ENCODE results near the gene DNALI1. TPM values are rescaled to one million over a fixed set of nuclear protein-coding genes. Genes with fewer than 3 reads are reported as not detected.
"Not testable (repeated sequence)": the region's sequence is repeated elsewhere in the genome, so short reads cannot be mapped to it uniquely, and the experiment has no call there.

The DNALI1 gene
- total RNA-seq, 1 donor from 2014 or later = 4.7 TPM

GRCh38 chr1:37567023-37567422 is 10.3 kb downstream of the DNALI1 start:
- TF ChIP-seq POLR2A (IDR thresholded peaks at IDR 0.05) (no peak), POLR2AphosphoS5 (IDR thresholded peaks at IDR 0.05; ENCODE audit: insufficient read depth in 1 of 2, low read depth in 1 of 2) (no peak)
- TF ChIP-seq, protein P1, sequence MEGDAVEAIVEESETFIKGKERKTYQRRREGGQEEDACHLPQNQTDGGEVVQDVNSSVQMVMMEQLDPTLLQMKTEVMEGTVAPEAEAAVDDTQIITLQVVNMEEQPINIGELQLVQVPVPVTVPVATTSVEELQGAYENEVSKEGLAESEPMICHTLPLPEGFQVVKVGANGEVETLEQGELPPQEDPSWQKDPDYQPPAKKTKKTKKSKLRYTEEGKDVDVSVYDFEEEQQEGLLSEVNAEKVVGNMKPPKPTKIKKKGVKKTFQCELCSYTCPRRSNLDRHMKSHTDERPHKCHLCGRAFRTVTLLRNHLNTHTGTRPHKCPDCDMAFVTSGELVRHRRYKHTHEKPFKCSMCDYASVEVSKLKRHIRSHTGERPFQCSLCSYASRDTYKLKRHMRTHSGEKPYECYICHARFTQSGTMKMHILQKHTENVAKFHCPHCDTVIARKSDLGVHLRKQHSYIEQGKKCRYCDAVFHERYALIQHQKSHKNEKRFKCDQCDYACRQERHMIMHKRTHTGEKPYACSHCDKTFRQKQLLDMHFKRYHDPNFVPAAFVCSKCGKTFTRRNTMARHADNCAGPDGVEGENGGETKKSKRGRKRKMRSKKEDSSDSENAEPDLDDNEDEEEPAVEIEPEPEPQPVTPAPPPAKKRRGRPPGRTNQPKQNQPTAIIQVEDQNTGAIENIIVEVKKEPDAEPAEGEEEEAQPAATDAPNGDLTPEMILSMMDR (IDR thresholded peaks at IDR 0.05) = no peak
- Histone ChIP-seq H3K4me1 (no peaks in the 10 kb centered on the region), H3K27me3 (no peaks in the 10 kb centered on the region), H3K4me3 (no peak overlapping the region), H3K9me3 (no peaks in the 10 kb centered on the region), H3K27ac (no peak overlapping the region), H3K36me3 (peaks cover 0 to 65% of the 10 kb centered on the region in 2 donors)
- DNase-seq (ENCODE audit: extremely low spot score in 2 of 2) = no peak
- intact Hi-C loops (cut with DNase I) = no loop called here

DNA sequence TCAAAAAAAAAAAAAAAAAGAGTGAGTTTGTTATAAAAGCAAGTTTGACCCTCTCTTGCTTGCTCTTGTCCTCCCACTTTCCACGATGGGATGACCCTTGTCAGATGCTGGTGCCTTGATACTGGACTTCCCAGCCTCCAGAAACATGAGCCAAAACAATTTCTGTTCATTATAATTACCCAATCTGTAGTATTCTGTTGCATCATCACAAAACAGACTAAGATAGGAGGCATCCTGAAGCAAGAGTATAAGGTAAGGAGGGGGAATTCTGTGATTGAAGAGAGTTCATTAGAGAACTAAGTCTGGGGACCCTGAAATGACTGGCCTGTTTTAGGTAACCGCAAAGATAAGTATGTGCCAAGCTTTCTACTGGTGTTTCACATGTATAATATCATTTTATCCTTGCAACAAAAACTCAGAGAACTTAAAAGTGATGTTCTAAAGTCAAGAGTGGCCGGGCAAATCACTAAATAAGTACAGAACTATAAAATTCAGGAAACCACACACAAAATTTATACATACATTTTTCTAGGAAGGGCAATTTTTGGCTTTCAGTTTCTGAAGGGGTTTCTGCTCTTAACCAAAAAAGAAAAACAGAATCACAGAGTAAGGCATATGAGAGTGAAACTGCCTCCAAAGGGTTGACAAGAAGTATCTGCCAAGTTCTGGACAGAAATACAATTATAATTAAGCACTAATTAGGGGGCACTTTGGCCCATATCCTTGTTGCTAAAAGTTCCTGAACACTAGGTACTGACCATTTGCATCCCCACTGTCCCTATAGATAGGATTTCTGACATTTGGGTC is 14.0 kb downstream of the DNALI1 start:
- Histone ChIP-seq H3K4me1 (no peaks in the 10 kb centered on the region), H3K27me3 (no peaks in the 10 kb centered on the region), H3K27ac (no peak overlapping the region), H3K4me3 (no peak overlapping the region), H3K36me3 (peaks cover 0 to 86% of the 10 kb centered on the region in 2 donors), H3K9me3 (no peaks in the 10 kb centered on the region)
- DNase-seq (ENCODE audit: extremely low spot score in 2 of 2) = no peak
- intact Hi-C loops (cut with DNase I) = no loop called here
- TF ChIP-seq POLR2AphosphoS5 (IDR thresholded peaks at IDR 0.05; ENCODE audit: insufficient read depth in 1 of 2, low read depth in 1 of 2) (no peak), POLR2A (IDR thresholded peaks at IDR 0.05) (no peak)
- TF ChIP-seq, protein P1 (IDR thresholded peaks at IDR 0.05) = no peak

- H3K36me3 ChIP-seq = peaks cover 0 to 77% of the 10 kb centered on the region in 2 donors
Measured at GRCh38 chr1:37574834-37575480, 18.2 kb downstream of the DNALI1 start.

DNA sequence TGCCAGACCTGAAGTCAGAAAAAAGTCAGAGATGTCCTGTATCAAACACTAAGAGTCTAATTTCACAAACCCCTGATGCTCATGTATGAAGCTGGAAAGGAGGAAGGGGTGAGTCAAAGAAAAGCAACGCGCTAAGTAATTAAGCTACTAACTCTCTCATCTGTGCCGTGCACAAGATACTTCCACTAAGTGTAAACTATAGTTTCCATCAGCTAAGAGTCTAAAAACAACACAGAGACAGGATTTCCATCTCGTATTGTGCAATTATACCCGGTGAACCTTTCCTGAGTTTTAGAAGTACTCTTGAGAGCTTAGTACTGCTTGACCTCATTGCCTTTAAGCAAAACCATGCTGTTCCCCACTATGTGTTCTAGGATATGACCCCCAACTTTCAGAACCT is 19.0 kb downstream of the DNALI1 start:
- DNase-seq (ENCODE audit: extremely low spot score in 2 of 2) = no peak
- H3K4me3 ChIP-seq = no peak overlapping the region
- intact Hi-C loops (cut with DNase I) = no loop called here
- no peaks in the 10 kb centered on the region for H3K27me3 ChIP-seq
- H3K4me1 ChIP-seq = no peaks in the 10 kb centered on the region
- no peak overlapping the region for H3K27ac ChIP-seq
- H3K36me3 ChIP-seq = peaks cover 0 to 70% of the 10 kb centered on the region in 2 donors
- TF ChIP-seq POLR2A (IDR thresholded peaks at IDR 0.05) (no peak), POLR2AphosphoS5 (IDR thresholded peaks at IDR 0.05; ENCODE audit: insufficient read depth in 1 of 2, low read depth in 1 of 2) (no peak)
- TF ChIP-seq, protein P1 (IDR thresholded peaks at IDR 0.05) = no peak
- no peaks in the 10 kb centered on the region for H3K9me3 ChIP-seq

More at GRCh38 chr1:37574834-37575480, 18.2 kb downstream of the DNALI1 start:
- DNase-seq (ENCODE audit: extremely low spot score in 2 of 2) = no peak
- H3K4me3 ChIP-seq = no peak overlapping the region
- H3K9me3 ChIP-seq = no peaks in the 10 kb centered on the region
- intact Hi-C loops (cut with DNase I) = no loop called here
- H3K4me1 ChIP-seq = no peaks in the 10 kb centered on the region
- no peak overlapping the region for H3K27ac ChIP-seq
- no peaks in the 10 kb centered on the region for H3K27me3 ChIP-seq
- TF ChIP-seq POLR2AphosphoS5 (IDR thresholded peaks at IDR 0.05; ENCODE audit: insufficient read depth in 1 of 2, low read depth in 1 of 2) (no peak), POLR2A (IDR thresholded peaks at IDR 0.05) (no peak)
- TF ChIP-seq, protein P1 (IDR thresholded peaks at IDR 0.05) = no peak

GRCh38 chr1:37584544-37584943 is 27.8 kb downstream of the DNALI1 start:
- H3K4me1 ChIP-seq; DNase-seq (ENCODE audit: extremely low spot score in 2 of 2); intact Hi-C loops (cut with DNase I); H3K27me3 ChIP-seq; H3K27ac ChIP-seq; H3K9me3 ChIP-seq; H3K4me3 ChIP-seq: not testable (repeated sequence)
- peaks cover 0 to 78% of the 10 kb centered on the region in 2 donors for H3K36me3 ChIP-seq

All from vagina (tissue), 2 donors.